OCI-LY1 (cell line): ENCODE results near the gene MKNK1.

Source experiments
- H2AFZ ChIP-seq: fragments of 200-600 bp; sonication (generic), shearing (Covaris generic); 2 replicates; pipeline ENCODE4 v1.6.0; 2014; ENCODE audit warnings: antibody characterized with exemption, mild to moderate bottlenecking, low read length
- H3F3A ChIP-seq: fragments of 200-600 bp; sonication (generic), shearing (Covaris generic); 2 replicates; pipeline ENCODE4 v1.6.0; 2014; ENCODE audit warnings: mild to moderate bottlenecking, antibody characterized with exemption, low read length, moderate library complexity; ENCODE audit not compliant: insufficient read depth
- H3K27ac ChIP-seq: fragments of 200-600 bp; sonication (generic); 2 replicates; pipeline ENCODE4 v1.5.1; 2014; ENCODE audit warnings: low read length, mixed run types, mild to moderate bottlenecking, low read depth; ENCODE audit not compliant: poor library complexity, severe bottlenecking
- H3K27me3 ChIP-seq: fragments of 200-600 bp; sonication (generic); 2 replicates; pipeline ENCODE4 v1.6.0; 2014; ENCODE audit warnings: antibody characterized with exemption, mild to moderate bottlenecking, low read length, moderate library complexity; ENCODE audit not compliant: insufficient read depth
- H3K36me3 ChIP-seq: fragments of 200-600 bp; sonication (generic); 2 replicates; pipeline ENCODE4 v1.6.1; 2014; ENCODE audit warnings: mild to moderate bottlenecking, antibody characterized with exemption, low read length, moderate library complexity, mixed read lengths; ENCODE audit not compliant: insufficient read depth
- H3K4me1 ChIP-seq: fragments of 200-600 bp; sonication (generic); 2 replicates; pipeline ENCODE4 v1.5.1; 2014; ENCODE audit warnings: mild to moderate bottlenecking, low read length, moderate library complexity; ENCODE audit not compliant: insufficient read depth, severe bottlenecking
- H3K4me2 ChIP-seq: fragments of 200-600 bp; sonication (generic), shearing (Covaris generic); 2 replicates; pipeline ENCODE4 v1.6.1; 2014; ENCODE audit warnings: low read length
- H3K4me3 ChIP-seq: fragments of 200-600 bp; sonication (generic); 2 replicates; pipeline ENCODE4 v1.5.1; 2014; ENCODE audit warnings: low read length, low read depth, mild to moderate bottlenecking, mixed read lengths; ENCODE audit not compliant: poor library complexity, severe bottlenecking
- H3K79me2 ChIP-seq: fragments of 200-600 bp; shearing (Covaris generic); 2 replicates; pipeline ENCODE4 v1.6.1; 2016; ENCODE audit warnings: mixed run types, low read length, mixed read lengths; ENCODE audit not compliant: insufficient read depth
- H3K9ac ChIP-seq: fragments of 200-600 bp; sonication (generic), shearing (Covaris generic); 2 replicates; pipeline ENCODE4 v1.6.1; 2014; ENCODE audit warnings: mild to moderate bottlenecking, low read length, mixed read lengths
- H3K9me2 ChIP-seq: fragments of 200-600 bp; sonication (generic), shearing (Covaris generic); 2 replicates; pipeline ENCODE4 v1.6.1; 2014; ENCODE audit warnings: low read depth, mild to moderate bottlenecking, low read length, mixed read lengths
- H3K9me3 ChIP-seq: fragments of 200-600 bp; shearing (Covaris generic); 2 replicates; pipeline ENCODE4 v1.6.1; 2014; ENCODE audit warnings: low read length, mixed read lengths
- H4K20me1 ChIP-seq: fragments of 200-600 bp; sonication (generic), shearing (Covaris generic); 2 replicates; pipeline ENCODE4 v1.6.0; 2016; ENCODE audit warnings: mild to moderate bottlenecking, low read length; ENCODE audit not compliant: insufficient read depth
- CTCF ChIP-seq: fragments of 200-600 bp; sonication (generic), shearing (Covaris generic); IDR thresholded peaks from 2 replicates; pipeline ENCODE4 v1.5.1; 2017; ENCODE audit warnings: mild to moderate bottlenecking, antibody characterized with exemption, low read length, moderate library complexity, mixed read lengths
- EZH2 ChIP-seq: fragments of 200-600 bp; sonication (generic), shearing (Covaris generic); IDR thresholded peaks from 2 replicates; pipeline ENCODE4 v1.8.0; 2017; ENCODE audit warnings: borderline replicate concordance, mixed run types, mild to moderate bottlenecking, antibody characterized with exemption, low read length, moderate library complexity, mixed read lengths

The MKNK1 gene

DNA sequence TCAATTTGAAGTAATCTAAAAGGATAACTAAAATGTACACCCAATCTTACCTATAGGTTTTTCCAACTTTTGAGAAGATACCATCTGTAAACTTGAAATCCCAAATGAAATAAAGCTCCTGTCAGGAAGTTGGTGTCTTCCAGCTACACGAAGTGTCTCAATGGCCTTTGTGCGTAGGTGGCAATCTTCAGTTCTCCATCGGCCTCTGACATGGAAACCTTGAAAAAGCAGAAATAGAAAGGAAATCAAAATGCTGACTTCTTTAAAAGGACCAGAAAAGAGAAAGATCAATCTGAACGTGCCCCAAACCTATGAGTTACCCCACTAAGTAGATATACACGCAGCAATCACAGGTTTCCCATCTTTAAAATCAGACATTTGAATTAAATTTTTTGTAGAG lies 10.0 kb downstream of the MKNK1 start:
- H3K9ac ChIP-seq, result no peak overlapping the region
- H3K79me2 ChIP-seq, result no peaks in the 10 kb centered on the region
- no peak overlapping the region for H3K27ac ChIP-seq
- H3K27me3 ChIP-seq, result no peaks in the 10 kb centered on the region
- H3F3A ChIP-seq, result no peaks in the 10 kb centered on the region
- no peak overlapping the region for H3K4me2 ChIP-seq
- no peaks in the 10 kb centered on the region for H4K20me1 ChIP-seq
- H3K4me1 ChIP-seq, result no peaks in the 10 kb centered on the region
- H3K36me3 ChIP-seq, result peaks cover 43% of the 10 kb centered on the region
- no peaks in the 10 kb centered on the region for H3K9me2 ChIP-seq
- no peak overlapping the region for H2AFZ ChIP-seq
- no peak for TF ChIP-seq CTCF
- no peak for TF ChIP-seq EZH2
- peaks cover 9% of the 10 kb centered on the region for H3K9me3 ChIP-seq
- no peak overlapping the region for H3K4me3 ChIP-seq

GRCh38 chr1:46592823-46593222 lies 11.2 kb downstream of the MKNK1 start:
- no peak overlapping the region for H3K4me3 ChIP-seq

DNA sequence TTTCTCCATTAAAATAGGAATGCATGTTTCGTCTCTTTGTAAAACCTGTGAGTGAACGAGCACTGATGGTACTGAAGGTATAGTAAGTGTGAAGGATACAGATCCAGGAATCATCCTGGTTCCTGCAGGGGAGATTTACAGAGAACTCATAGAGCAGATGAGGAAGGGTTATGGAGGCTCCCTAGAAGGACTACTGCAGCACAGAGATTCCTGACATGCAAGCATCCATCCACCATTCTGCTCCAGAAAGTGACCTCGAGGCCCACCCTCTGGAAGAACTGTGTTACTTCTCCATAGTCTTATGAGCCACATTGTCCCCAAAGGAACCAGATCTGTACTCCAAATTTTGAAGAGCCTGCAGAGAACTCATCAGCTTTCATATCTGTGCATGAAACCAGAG lies 14.5 kb downstream of the MKNK1 start:
- Histone ChIP-seq H2AFZ (no peak overlapping the region), H3K9me2 (no peaks in the 10 kb centered on the region), H3K4me1 (no peaks in the 10 kb centered on the region), H3K4me2 (no peak overlapping the region), H3K27me3 (no peaks in the 10 kb centered on the region), H4K20me1 (no peaks in the 10 kb centered on the region), H3K4me3 (no peak overlapping the region), H3K36me3 (peaks cover 54% of the 10 kb centered on the region), H3K9me3 (peaks cover 10% of the 10 kb centered on the region), H3K27ac (no peak overlapping the region), H3K9ac (no peak overlapping the region), H3K79me2 (no peaks in the 10 kb centered on the region), H3F3A (no peaks in the 10 kb centered on the region)
- TF ChIP-seq EZH2, result no peak
- TF ChIP-seq CTCF, result no peak

More at GRCh38 chr1:46592823-46593222, 11.2 kb downstream of the MKNK1 start:
- Histone ChIP-seq H3K36me3 (peaks cover 51% of the 10 kb centered on the region), H3K9me2 (no peaks in the 10 kb centered on the region), H2AFZ (no peak overlapping the region), H3K9me3 (peaks cover 10% of the 10 kb centered on the region), H3K4me2 (no peak overlapping the region), H3K27ac (no peak overlapping the region), H4K20me1 (no peaks in the 10 kb centered on the region), H3K79me2 (no peaks in the 10 kb centered on the region), H3F3A (no peaks in the 10 kb centered on the region), H3K27me3 (no peaks in the 10 kb centered on the region), H3K4me1 (no peaks in the 10 kb centered on the region), H3K9ac (no peak overlapping the region)
- no peak for TF ChIP-seq CTCF
- no peak for TF ChIP-seq EZH2
